ENCODE results near the gene PPP1R37.

- TF ChIP-seq CTCF (IDR thresholded peaks at IDR 0.05), result no peak
- no peak for TF ChIP-seq EZH2 (IDR thresholded peaks at IDR 0.05; ENCODE audit: borderline replicate concordance, insufficient read depth, low read depth, low read length, poor library complexity, severe bottlenecking)
Measured at GRCh38 chr19:45114116-45114515, 21.1 kb downstream of the PPP1R37 start.
